Measurements from ENCODE around the gene SCG5.

The SCG5 gene

DNA sequence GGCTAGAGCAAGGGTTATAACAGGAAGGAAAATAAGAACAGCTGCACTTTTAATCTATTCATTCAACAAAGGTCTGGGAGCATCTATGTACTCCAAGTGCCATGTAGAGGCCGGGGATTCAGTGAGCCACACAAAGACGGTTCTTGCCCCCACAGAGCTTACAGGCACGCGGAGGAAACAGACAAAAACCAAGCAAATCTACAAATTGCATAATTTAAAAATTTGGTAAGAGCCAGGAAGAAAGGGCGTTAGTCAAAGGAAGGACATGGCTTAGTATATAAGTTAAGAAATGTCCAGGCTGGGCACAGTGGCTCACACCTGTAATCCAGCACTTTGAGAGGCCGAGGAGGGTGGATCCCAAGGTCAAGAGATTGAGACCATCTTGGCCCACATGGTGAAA is 65.9 kb downstream of the SCG5 start:
- TF ChIP-seq JUND (IDR thresholded peaks at IDR 0.05; ENCODE audit: low read depth), result no peak
- in situ Hi-C loops (cut with HindIII; ENCODE audit: low pct_unique_long_range_greater_than_20kb, low sequenced_read_pairs), result no loop called here
- no peak for DNase-seq (ENCODE audit: low read depth in 1 of 2, low spot score in 1 of 2)

DNA sequence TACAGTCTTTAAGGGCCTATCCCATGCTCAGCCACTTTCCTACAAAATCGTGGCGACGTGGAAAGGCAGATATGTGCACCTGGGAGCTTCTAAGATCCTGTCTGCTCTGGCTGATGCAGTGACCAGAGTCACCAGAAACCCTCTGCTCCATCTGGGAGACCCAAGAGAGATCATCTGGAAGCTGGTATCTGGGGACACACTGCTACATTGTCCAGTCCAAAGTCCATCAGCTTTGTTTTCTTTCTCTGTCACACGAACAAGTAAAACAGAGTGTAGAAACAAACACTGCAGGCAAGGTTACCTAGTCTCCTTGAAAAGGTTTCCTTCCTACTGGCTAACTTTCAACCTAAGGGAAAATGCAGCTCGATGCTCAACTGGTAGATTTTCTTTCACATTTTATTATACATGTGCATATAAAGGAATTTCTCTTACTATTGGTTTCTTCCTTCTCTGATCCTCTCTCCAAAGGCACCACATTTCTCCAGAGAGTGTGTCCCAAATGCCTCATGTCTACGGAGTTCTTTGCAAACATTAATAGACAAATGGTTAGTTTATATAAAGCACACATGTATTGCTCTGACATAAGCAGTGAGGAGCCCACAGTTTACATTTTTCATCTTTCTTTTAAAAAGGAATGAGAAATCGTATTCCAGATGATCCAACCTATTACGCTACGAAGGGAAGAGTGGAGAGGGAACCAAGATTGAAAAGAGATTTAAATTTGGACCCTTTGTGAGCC is 68.0 kb downstream of the SCG5 start:
- DNase-seq (ENCODE audit: low read depth in 1 of 2, low spot score in 1 of 2), result peak in 1 of 2 experiments; percentile 18
- in situ Hi-C loops (cut with HindIII; ENCODE audit: low pct_unique_long_range_greater_than_20kb, low sequenced_read_pairs), result no loop called here
- no peak for TF ChIP-seq JUND (IDR thresholded peaks at IDR 0.05; ENCODE audit: low read depth)

DNA sequence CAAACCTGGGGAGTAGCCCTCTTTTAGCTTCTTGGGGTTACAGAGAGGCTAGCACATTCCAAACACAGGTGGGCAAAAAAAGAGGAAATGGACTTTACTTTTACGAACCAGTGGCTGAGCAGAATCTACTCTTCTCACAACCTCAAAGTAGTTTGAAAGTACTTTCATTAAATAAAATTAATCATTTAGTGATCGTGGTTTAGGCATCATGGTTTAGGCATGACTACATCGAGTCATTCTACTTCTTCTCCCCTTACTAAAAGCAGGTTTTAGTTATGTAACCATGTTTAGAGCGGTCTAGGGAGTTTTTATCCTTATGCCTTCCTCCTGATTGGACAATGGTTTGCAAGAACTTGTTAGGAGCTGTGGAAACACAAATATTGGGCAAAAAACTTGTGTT is 73.8 kb downstream of the SCG5 start:
- no peak for TF ChIP-seq JUND (IDR thresholded peaks at IDR 0.05; ENCODE audit: low read depth)
- in situ Hi-C loops (cut with HindIII; ENCODE audit: low pct_unique_long_range_greater_than_20kb, low sequenced_read_pairs), result no loop called here
- DNase-seq (ENCODE audit: low read depth in 1 of 2, low spot score in 1 of 2), result no peak

DNA sequence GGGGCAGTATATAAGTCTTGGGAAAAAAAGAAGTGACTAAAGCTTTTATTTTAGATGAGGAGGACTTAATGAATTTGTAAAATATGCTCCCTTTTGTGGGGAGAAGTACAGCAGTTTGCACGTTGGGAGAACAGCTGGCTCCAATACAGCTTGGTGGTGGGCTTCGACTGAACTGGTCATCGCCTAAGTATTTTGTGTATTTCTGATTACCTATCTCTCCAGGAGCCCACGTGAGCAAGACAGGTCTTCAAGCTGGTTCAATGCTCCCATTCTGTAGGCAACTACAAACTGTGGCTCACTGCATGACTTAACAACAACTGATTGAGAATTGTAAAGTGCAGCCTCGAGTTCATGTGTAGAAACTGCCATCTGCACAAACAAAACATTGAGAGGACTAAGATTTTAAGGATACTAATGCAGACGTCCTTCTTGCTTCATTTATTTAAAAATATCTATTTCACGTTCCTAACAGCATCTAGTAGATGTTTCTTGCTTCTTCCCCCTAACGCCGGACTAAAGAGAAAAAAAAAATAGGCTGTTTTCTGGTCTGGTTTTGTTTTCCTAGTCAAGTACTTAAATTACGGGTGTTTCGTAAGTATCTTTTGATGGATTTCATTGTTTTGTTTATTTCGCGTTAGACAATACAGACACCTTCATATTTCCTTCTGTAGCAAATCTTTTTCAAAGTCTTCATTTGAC is 74.9 kb downstream of the SCG5 start:
- in situ Hi-C loops (cut with HindIII; ENCODE audit: low pct_unique_long_range_greater_than_20kb, low sequenced_read_pairs), result no loop called here
- DNase-seq (ENCODE audit: low read depth in 1 of 2, low spot score in 1 of 2), result no peak
- no peak for TF ChIP-seq JUND (IDR thresholded peaks at IDR 0.05; ENCODE audit: low read depth)

DNA sequence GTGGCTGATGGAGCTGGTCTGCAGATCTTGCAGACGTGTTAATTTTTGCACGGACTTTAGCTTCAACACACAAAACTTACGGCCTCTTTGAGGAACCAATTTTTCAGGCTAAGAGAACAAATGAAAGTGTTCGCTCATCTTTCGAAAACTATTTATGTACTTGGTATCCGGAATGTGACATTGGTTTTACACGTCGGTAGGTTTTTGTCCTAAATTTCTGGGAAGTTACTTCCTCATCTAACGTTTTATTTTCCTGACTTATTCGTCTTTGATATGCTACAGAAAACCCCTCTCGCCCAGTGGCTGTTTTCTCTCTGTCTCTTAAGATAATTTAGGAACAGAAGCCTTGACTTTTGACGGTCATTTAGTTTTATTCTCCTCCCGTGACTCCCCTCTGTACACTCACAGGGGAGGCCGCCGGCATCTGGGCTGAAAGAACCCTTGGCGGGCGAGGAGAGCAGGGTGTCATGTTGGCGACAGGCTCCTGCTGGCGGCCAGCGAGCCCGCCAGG is 75.5 kb downstream of the SCG5 start:
- no peak for TF ChIP-seq JUND (IDR thresholded peaks at IDR 0.05; ENCODE audit: low read depth)
- DNase-seq (ENCODE audit: low read depth in 1 of 2, low spot score in 1 of 2), result no peak
- in situ Hi-C loops (cut with HindIII; ENCODE audit: low pct_unique_long_range_greater_than_20kb, low sequenced_read_pairs), result no loop called here

DNA sequence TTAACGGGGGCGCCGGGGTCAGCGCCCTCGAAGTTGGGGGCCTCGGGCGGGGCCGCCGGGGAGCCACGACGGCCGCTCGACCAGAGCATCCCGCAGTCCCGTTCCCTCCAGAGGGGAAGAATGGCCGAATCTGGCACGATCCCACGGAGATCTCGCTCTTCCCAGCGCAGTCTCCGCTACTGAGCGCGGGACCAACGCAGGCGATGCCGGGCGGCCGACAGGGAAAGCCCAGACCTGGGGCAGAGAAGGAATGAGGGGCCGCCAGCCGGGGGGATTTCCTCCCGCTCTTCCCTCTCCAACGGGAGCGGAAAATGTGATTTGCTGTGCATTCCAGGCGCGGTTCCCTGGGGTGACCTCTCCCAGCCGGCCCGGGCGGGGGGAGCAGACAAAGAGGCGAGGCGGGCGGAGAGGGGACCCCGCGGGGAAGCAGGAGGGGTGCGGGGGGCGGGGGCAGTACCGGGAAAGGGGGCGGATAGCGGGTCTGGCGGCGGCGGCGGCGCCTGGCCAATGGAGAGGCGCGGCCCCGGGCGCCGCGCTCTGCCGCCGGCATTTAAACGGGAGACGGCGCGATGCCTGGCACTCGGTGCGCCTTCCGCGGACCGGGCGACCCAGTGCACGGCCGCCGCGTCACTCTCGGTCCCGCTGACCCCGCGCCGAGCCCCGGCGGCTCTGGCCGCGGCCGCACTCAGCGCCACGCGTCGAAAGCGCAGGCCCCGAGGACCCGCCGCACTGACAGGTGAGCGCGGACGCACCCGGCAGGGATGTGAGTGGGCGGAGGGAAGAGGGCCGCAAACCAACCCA is 76.1 kb downstream of the SCG5 start, which contains the start of gene GREM1:
GREM1 (plus strand) TSS at position 579 of the 801 bp plus-strand sequence. CDS start 12,687 bp downstream, outside the sequence.
- in situ Hi-C loops (cut with HindIII; ENCODE audit: low pct_unique_long_range_greater_than_20kb, low sequenced_read_pairs), result no loop called here
- DNase-seq (ENCODE audit: low read depth in 1 of 2, low spot score in 1 of 2), result no peak
- TF ChIP-seq JUND (IDR thresholded peaks at IDR 0.05; ENCODE audit: low read depth), result no peak

DNA sequence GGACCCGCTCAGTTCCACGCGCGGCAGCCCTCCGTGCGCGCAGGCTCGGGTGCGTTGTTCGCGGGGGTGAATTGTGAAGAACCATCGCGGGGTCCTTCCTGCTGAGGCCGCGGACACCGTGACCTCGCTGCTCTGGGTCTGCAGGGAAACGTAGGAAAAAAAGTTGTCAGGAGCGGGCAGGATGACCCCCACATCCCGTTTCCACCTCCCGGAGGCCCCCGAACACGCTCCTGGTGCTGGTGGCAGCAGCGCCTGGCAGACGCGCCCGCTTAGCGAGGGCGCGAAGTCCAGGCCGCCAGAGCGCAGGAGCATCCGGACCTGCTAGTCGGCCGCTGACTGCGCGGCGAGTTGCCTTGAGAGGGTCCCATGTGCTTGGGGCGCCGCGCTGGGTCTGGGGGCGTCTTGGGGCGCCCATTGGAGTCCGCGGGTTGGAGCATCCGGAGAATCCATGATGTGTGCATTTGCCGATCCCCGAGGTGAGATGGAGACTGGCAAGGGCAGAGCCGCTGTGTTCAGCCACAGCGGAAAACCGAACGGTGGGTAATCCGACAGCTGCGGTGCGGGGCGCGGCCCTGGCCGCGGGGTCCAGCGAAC is 76.8 kb downstream of the SCG5 start:
- in situ Hi-C loops (cut with HindIII; ENCODE audit: low pct_unique_long_range_greater_than_20kb, low sequenced_read_pairs), result no loop called here
- TF ChIP-seq JUND (IDR thresholded peaks at IDR 0.05; ENCODE audit: low read depth), result no peak
- DNase-seq (ENCODE audit: low read depth in 1 of 2, low spot score in 1 of 2), result no peak

DNA sequence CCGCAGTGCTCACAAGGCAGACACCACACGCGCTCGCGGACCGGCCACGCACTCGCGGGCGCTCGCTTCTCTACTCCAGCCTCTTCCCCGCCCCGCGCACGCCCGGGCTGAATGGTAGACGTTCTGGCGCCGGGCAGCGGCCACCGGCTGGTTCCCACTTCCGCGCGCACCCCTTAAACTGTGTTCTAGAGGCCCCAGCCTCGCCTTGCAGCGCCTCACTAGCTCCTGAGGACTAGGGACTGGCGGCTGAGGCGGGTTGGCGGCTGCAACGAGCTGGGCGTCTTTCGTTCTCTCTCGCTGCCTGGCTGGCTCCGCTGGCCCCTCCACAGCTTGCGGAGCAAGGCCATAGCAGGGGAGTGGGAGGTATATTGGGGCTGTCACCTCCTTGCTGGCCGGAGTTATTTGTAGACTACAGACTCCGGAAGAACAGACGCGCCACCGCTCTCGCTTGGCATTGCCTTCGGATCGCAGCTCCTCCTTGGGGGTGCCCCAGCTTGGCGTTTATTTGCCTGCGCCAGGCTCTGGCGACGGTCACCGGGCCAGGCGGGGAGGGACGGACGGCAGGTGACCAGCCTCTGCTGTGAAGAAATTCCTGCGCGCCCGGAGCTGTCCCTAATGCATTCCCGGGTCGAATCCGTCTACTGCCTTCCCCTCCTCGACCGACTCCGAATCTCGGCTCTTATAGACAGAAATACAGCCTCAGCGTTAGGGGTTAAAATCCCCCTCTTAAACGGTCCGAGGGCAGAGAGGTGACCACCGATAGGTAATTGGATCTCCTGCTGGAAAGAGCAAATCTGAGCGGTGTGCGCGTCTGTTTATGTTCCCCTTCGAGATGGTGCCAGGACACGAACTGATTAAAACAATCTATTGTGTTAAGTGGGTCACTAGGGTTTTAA is 77.6 kb downstream of the SCG5 start:
- peak; percentile 51 to 64 for DNase-seq (ENCODE audit: low read depth in 1 of 2, low spot score in 1 of 2)
- in situ Hi-C loops (cut with HindIII; ENCODE audit: low pct_unique_long_range_greater_than_20kb, low sequenced_read_pairs), result no loop called here
- TF ChIP-seq JUND (IDR thresholded peaks at IDR 0.05; ENCODE audit: low read depth), result no peak

DNA sequence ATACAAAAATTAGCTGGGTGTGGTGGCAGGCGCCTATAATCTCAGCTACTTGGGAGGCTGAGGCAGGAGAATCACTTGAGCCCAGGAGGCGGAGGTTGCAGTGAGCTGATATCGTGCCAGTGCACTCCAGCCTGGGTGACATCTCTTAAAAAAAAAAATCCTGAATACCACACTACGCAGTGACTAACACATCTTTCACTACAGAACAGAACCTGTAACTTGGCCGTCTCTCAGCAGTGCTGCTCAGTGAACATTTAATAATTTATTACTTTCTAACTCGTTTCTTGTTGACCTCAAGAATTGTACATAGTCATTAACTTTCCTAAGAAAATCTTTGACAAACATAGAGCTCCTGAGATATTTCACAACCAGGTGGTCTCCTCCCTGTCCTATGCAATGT is 80.1 kb downstream of the SCG5 start:
- TF ChIP-seq JUND (IDR thresholded peaks at IDR 0.05; ENCODE audit: low read depth), result no peak
- DNase-seq (ENCODE audit: low read depth in 1 of 2, low spot score in 1 of 2), result no peak
- in situ Hi-C loops (cut with HindIII; ENCODE audit: low pct_unique_long_range_greater_than_20kb, low sequenced_read_pairs), result no loop called here

DNA sequence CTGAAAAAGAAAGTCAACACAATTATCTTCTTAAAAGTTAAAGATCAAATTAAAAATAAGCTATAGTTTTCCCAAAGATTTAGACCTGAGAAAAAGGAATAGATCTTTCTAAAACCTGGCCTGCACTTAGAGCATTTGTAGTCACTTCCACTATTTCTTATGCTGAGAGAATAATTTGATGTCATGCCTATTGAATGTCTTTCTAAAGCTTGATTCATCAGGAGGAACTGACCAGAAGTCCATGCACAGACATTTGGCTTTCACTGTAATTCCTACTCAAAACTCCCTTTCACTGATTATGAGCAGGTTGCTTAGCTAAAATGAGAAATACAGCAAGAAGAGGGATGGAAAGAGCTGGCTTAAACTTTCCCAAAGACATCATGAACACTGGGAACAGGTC is 80.6 kb downstream of the SCG5 start:
- in situ Hi-C loops (cut with HindIII; ENCODE audit: low pct_unique_long_range_greater_than_20kb, low sequenced_read_pairs), result no loop called here
- DNase-seq (ENCODE audit: low read depth in 1 of 2, low spot score in 1 of 2), result no peak
- TF ChIP-seq JUND (IDR thresholded peaks at IDR 0.05; ENCODE audit: low read depth), result no peak

DNA sequence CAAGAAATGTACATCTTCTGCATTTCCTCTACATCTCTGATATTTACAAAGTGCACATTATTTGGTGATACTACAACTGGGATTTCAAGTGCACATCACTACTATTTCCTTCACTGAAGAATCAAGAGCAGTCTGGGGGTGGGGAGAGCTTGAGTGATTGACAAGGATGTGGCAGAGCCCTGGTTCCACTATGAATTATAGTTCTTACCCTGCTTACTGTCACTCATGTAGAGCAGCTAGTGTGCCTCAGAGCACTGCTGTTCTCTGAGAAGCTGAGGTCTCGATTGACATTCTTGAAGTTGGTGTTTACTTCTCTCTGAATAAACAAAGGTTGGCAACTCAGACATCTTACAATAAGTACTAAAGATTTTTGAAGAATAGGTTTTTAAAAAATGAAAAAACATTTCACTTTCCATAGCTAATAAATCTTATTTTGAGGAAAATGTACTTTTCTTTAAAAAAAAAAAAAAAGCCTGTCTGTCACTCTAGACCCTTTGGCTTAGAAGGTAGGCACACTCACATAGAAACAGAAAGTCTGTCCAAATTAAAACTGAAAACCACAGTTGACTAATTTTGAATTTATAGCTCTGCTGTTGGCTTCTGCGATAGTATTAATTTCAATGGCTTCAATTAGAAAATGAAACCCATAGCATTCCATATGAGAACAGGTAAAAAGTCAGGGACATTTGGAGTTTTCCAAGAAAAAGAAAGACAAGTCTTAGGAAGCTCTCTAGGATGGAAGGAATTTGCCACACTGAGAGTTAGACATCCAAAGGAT is 81.8 kb downstream of the SCG5 start:
- no peak for TF ChIP-seq JUND (IDR thresholded peaks at IDR 0.05; ENCODE audit: low read depth)
- in situ Hi-C loops (cut with HindIII; ENCODE audit: low pct_unique_long_range_greater_than_20kb, low sequenced_read_pairs), result no loop called here
- no peak for DNase-seq (ENCODE audit: low read depth in 1 of 2, low spot score in 1 of 2)
